GM23338 (cell line): ENCODE measurements around the gene MIDN. TPM values are rescaled to one million over a fixed set of nuclear protein-coding genes. Genes with fewer than 3 reads are reported as not detected.
A peak's percentile ranks its signal among the peaks of the same experiment; 100 is the strongest.

ENCODE experiments used
- ATAC-seq: fragments of 200-7000 bp; cut with Tn5 transposase; 3 replicates; pipeline ENCODE4 v1.9.1; 2020
- DNase-seq: peaks from one replicate; pipeline ENCODE4 v3.0.0-alpha.2; 2015; ENCODE audit warnings: low spot score
- H2AFZ ChIP-seq: fragments of 200-600 bp; sonication (generic); 2 replicates; pipeline ENCODE4 v1.8.0; 2016; ENCODE audit warnings: antibody characterized with exemption, mild to moderate bottlenecking, moderate library complexity
- H3F3A ChIP-seq: fragments of 200-600 bp; sonication (generic); replicated peaks from 2 replicates; pipeline ENCODE4 v1.8.0; 2017; ENCODE audit warnings: antibody characterized with exemption, mixed run types, low read depth
- H3K27ac ChIP-seq: fragments of 200-600 bp; sonication (generic); 2 replicates; pipeline ENCODE4 v1.6.1; 2016; ENCODE audit warnings: low read depth
- H3K27me3 ChIP-seq: fragments of 200-600 bp; sonication (generic); 2 replicates; pipeline ENCODE4 v1.8.0; 2016; ENCODE audit warnings: mild to moderate bottlenecking, mixed run types, moderate library complexity; ENCODE audit not compliant: insufficient read depth
- H3K36me3 ChIP-seq: fragments of 200-600 bp; sonication (generic); 2 replicates; pipeline ENCODE4 v1.8.0; 2016; ENCODE audit warnings: mild to moderate bottlenecking; ENCODE audit not compliant: insufficient read depth
- H3K4me1 ChIP-seq: fragments of 200-600 bp; sonication (generic); 2 replicates; pipeline ENCODE4 v1.8.0; 2016; ENCODE audit warnings: mild to moderate bottlenecking, moderate library complexity; ENCODE audit not compliant: insufficient read depth
- H3K4me2 ChIP-seq: fragments of 200-600 bp; sonication (generic); 2 replicates; pipeline ENCODE4 v1.7.1; 2017; ENCODE audit warnings: mixed run types
- H3K4me3 ChIP-seq: fragments of 200-600 bp; sonication (generic); 2 replicates; pipeline ENCODE4 v1.6.1; 2016; ENCODE audit warnings: mixed run types
- H3K79me2 ChIP-seq: fragments of 200-600 bp; sonication (generic); replicated peaks from 2 replicates; pipeline ENCODE4 v1.8.0; 2017; ENCODE audit warnings: mild to moderate bottlenecking; ENCODE audit not compliant: insufficient read depth
- H3K9me2 ChIP-seq: fragments of 200-600 bp; sonication (generic); 2 replicates; pipeline ENCODE4 v1.8.0; 2017; ENCODE audit not compliant: insufficient read depth
- H4K20me1 ChIP-seq: fragments of 200-600 bp; sonication (generic); replicated peaks from 2 replicates; pipeline ENCODE4 v1.8.0; 2017; ENCODE audit warnings: mild to moderate bottlenecking; ENCODE audit not compliant: insufficient read depth
- H3K27ac Mint-ChIP-seq: 2 replicates; pipeline ENCODE4 v1.8.0; 2020; ENCODE audit warnings: inconsistent platforms, mild to moderate bottlenecking, moderate library complexity, mixed read lengths
- H3K27me3 Mint-ChIP-seq: 3 replicates; pipeline ENCODE4 v1.8.0; 2022; ENCODE audit warnings: low read depth, mild to moderate bottlenecking, moderate library complexity, mixed read lengths, inconsistent platforms; ENCODE audit not compliant: insufficient read depth, poor library complexity
- H3K36me3 Mint-ChIP-seq: 3 replicates; pipeline ENCODE4 v1.8.0; 2021; ENCODE audit warnings: low read depth, mild to moderate bottlenecking, inconsistent platforms, moderate library complexity, mixed read lengths
- H3K4me1 Mint-ChIP-seq: 3 replicates; pipeline ENCODE4 v1.8.0; 2020; ENCODE audit warnings: mild to moderate bottlenecking, inconsistent platforms, mixed read lengths
- H3K4me3 Mint-ChIP-seq: 3 replicates; pipeline ENCODE4 v1.8.0; 2021; ENCODE audit warnings: moderate library complexity, mild to moderate bottlenecking, inconsistent platforms, mixed read lengths
- H3K9me3 Mint-ChIP-seq: 3 replicates; pipeline ENCODE4 v1.8.0; 2020; ENCODE audit warnings: moderate library complexity, mild to moderate bottlenecking, inconsistent platforms, mixed read lengths
- CREB1 ChIP-seq: fragments of 250-450 bp; sonication (Bioruptor Pico); IDR thresholded peaks from 2 replicates; pipeline ENCODE4 v1.5.0; 2020; ENCODE audit warnings: low read depth, mild to moderate bottlenecking, moderate library complexity
- CTCF ChIP-seq, 2 experiments: fragments of 200-600 bp in 1 of 2; sonication (generic) in 1 of 2; conservative IDR thresholded peaks; 2 replicates each; pipeline versions ENCODE4 v1.5.1 to v1.6.1; 2016 to 2017; ENCODE audit warnings: antibody characterized with exemption in 2 of 2, low read depth in 2 of 2, mild to moderate bottlenecking in 2 of 2, moderate library complexity in 1 of 2
- ETS1 ChIP-seq: IDR thresholded peaks from 2 replicates; pipeline ENCODE4 v1.6.1; 2016; ENCODE audit warnings: antibody characterized with exemption
- EZH2 ChIP-seq: fragments of 200-600 bp; sonication (generic); IDR thresholded peaks from one replicate; pipeline ENCODE4 v1.8.0; 2017; ENCODE audit warnings: antibody characterized with exemption, mild to moderate bottlenecking, low read depth; ENCODE audit not compliant: unreplicated experiment
- EZH2phosphoT487 ChIP-seq: fragments of 200-600 bp; sonication (generic); IDR thresholded peaks from one replicate; pipeline ENCODE4 v1.8.1; 2018; ENCODE audit warnings: antibody characterized with exemption; ENCODE audit not compliant: unreplicated experiment
- JUNB ChIP-seq: IDR thresholded peaks from one replicate; pipeline ENCODE4 v1.6.1; 2016; ENCODE audit warnings: antibody characterized with exemption; ENCODE audit not compliant: unreplicated experiment
- NANOG ChIP-seq: IDR thresholded peaks from 2 replicates; pipeline ENCODE4 v1.6.1; 2016; ENCODE audit warnings: antibody characterized with exemption, borderline replicate concordance
- POLR2AphosphoS5 ChIP-seq: IDR thresholded peaks from 2 replicates; pipeline ENCODE4 v1.6.1; 2016; ENCODE audit warnings: antibody characterized with exemption, low read depth
- REST ChIP-seq: IDR thresholded peaks from one replicate; pipeline ENCODE4 v1.6.1; 2018; ENCODE audit warnings: antibody characterized with exemption; ENCODE audit not compliant: unreplicated experiment
- STAT1 ChIP-seq: IDR thresholded peaks from one replicate; pipeline ENCODE4 v1.6.1; 2016; ENCODE audit warnings: antibody characterized with exemption; ENCODE audit not compliant: unreplicated experiment
- ZNF114 ChIP-seq: fragments of 250-450 bp; sonication (Bioruptor Pico); IDR thresholded peaks from 2 replicates; pipeline ENCODE4 v1.5.0; 2020; ENCODE audit warnings: mild to moderate bottlenecking, moderate library complexity
- ZNF331 ChIP-seq: fragments of 250-450 bp; sonication (Bioruptor Pico); IDR thresholded peaks from 2 replicates; pipeline ENCODE4 v1.5.0; 2020; ENCODE audit warnings: low read depth, mild to moderate bottlenecking, moderate library complexity
- ZNF462 ChIP-seq: fragments of 250-450 bp; sonication (Bioruptor Pico); IDR thresholded peaks from 2 replicates; pipeline ENCODE4 v1.5.0; 2020; ENCODE audit warnings: mild to moderate bottlenecking, moderate library complexity
- polyA plus RNA-seq: library from polyadenylated mRNA; unstranded; fragments of >200 nt; fragmentation: Nextera tagmentation; extraction: Ambion mirVana; gene quantifications from 2 replicates; pipeline ENCODE4 v1.2.1, GENCODE V29; 2016
- total RNA-seq: library from RNA; depleted of rRNA; stranded (reverse); fragments of >200 nt; shearing (Covaris generic); gene quantifications from 2 replicates; pipeline ENCODE4 v1.2.3, GENCODE V29; 2014

The MIDN gene
- total and polyA plus RNA-seq, 2 experiments from 2014 or later: 28.6 to 113 TPM

GRCh38 chr19:1217366-1217765 lies 31.0 kb upstream of the MIDN start:
- peak; percentile 50 for ATAC-seq

More at GRCh38 chr19:1217366-1217765, 31.0 kb upstream of the MIDN start:
- H4K20me1 ChIP-seq: peaks cover 33% of the 10 kb centered on the region; the same call in 1 of the 2 replicates
- Mint-ChIP-seq H3K36me3 (peaks cover 8% of the 10 kb centered on the region; the same call in 2 of the 3 replicates), H3K27me3 (peaks cover 12% of the 10 kb centered on the region), H3K4me3 (no peak overlapping the region), H3K9me3 (no peaks in the 10 kb centered on the region), H3K27ac (no peak overlapping the region), H3K4me1 (peaks cover 28% of the 10 kb centered on the region)
- no peak for DNase-seq
- H3F3A ChIP-seq: peaks cover 18% of the 10 kb centered on the region
- H3K36me3 ChIP-seq: no peaks in the 10 kb centered on the region
- H2AFZ ChIP-seq: no peak overlapping the region
- no peak overlapping the region for H3K4me3 ChIP-seq
- no peak overlapping the region for H3K27ac ChIP-seq
- no peaks in the 10 kb centered on the region for H3K9me2 ChIP-seq
- peaks cover 68% of the 10 kb centered on the region for H3K79me2 ChIP-seq
- TF ChIP-seq POLR2AphosphoS5: no peak
- no peak for TF ChIP-seq STAT1
- no peak for TF ChIP-seq REST
- no peak for TF ChIP-seq NANOG
- no peak for TF ChIP-seq ETS1
- no peak for TF ChIP-seq CREB1 (CRISPR knock-in tag)
- TF ChIP-seq ZNF331 (CRISPR knock-in tag): no peak
- TF ChIP-seq CTCF (conservative IDR thresholded peaks at IDR 0.05; ENCODE audit: low read depth in 2 of 2): no peak
- TF ChIP-seq ZNF114 (CRISPR knock-in tag): no peak
- TF ChIP-seq ZNF462 (CRISPR knock-in tag): no peak
- no peak for TF ChIP-seq JUNB
- no peak for TF ChIP-seq EZH2
- TF ChIP-seq EZH2phosphoT487: no peak
- H3K27me3 ChIP-seq: no peaks in the 10 kb centered on the region
- peaks cover 11% of the 10 kb centered on the region; the same call in 1 of the 2 replicates for H3K4me1 ChIP-seq
- no peak overlapping the region for H3K4me2 ChIP-seq
